PC-9 (cell line): ENCODE results near the gene OSBPL6.

Experiments used
- CTCF ChIP-seq: fragments of 200-600 bp; sonication (generic); conservative IDR thresholded peaks from 2 replicates; pipeline ENCODE4 v1.6.1; 2017; ENCODE audit warnings: mixed run types, antibody characterized with exemption, mild to moderate bottlenecking, moderate library complexity
- EZH2 ChIP-seq: fragments of 200-600 bp; sonication (generic); IDR thresholded peaks from 2 replicates; pipeline ENCODE4 v1.8.0; 2017; ENCODE audit warnings: antibody characterized with exemption, low read depth

- no peak for TF ChIP-seq CTCF
- TF ChIP-seq EZH2 = no peak
Measured at GRCh38 chr2:178244777-178245176, 50.5 kb downstream of the OSBPL6 start.
